Eye (tissue), 1 donor: ENCODE measurements around the gene UAP1L1.

Source experiments
- DNase-seq: peaks from one replicate; pipeline ENCODE4 v3.0.0-alpha.2; 2015

UAP1L1 gene

GRCh38 chr9:137042751-137043727, 34.3 kb upstream of the UAP1L1 start:
- DNase-seq, result no peak

GRCh38 chr9:137044037-137044436, 33.3 kb upstream of the UAP1L1 start:
- DNase-seq, result no peak

GRCh38 chr9:137044502-137045177, 32.7 kb upstream of the UAP1L1 start:
- DNase-seq, result no peak

- DNase-seq, result peak; percentile 65
Observed at GRCh38 chr9:137045294-137046087, 31.8 kb upstream of the UAP1L1 start.

- peak; percentile 91 for DNase-seq
Observed at GRCh38 chr9:137046088-137046787, 31.1 kb upstream of the UAP1L1 start, which contains the start of gene NPDC1. Gene NPDC1 (minus strand): TSS chr9:137046177. CDS start chr9:137045989, 188 bp downstream.

- no peak for DNase-seq
Observed at GRCh38 chr9:137048655-137049543, 28.4 kb upstream of the UAP1L1 start.

- peak; percentile 77 for DNase-seq
Observed at GRCh38 chr9:137049544-137050449, 27.5 kb upstream of the UAP1L1 start.

- DNase-seq, result no peak
Observed at GRCh38 chr9:137050570-137050969, 26.7 kb upstream of the UAP1L1 start.

GRCh38 chr9:137051145-137051724, 26.1 kb upstream of the UAP1L1 start:
- DNase-seq, result no peak

- DNase-seq, result no peak
Observed at GRCh38 chr9:137052293-137052692, 25.0 kb upstream of the UAP1L1 start.

GRCh38 chr9:137052998-137053943, 24.0 kb upstream of the UAP1L1 start:
- peak; percentile 42 for DNase-seq

GRCh38 chr9:137053944-137054931, 23.1 kb upstream of the UAP1L1 start, which contains the start of gene ENTPD2:
Gene ENTPD2 (minus strand): TSS chr9:137054061. CDS start chr9:137053997, 64 bp downstream.
- DNase-seq, result no peak

GRCh38 chr9:137054932-137055384, 22.4 kb upstream of the UAP1L1 start:
- DNase-seq, result no peak

GRCh38 chr9:137055385-137056364, 21.6 kb upstream of the UAP1L1 start:
- peak; percentile 81 for DNase-seq

- DNase-seq, result no peak
Observed at GRCh38 chr9:137056739-137057415, 20.4 kb upstream of the UAP1L1 start.
